ENCODE data around the gene TRAPPC14.
"Not testable (repeated sequence)": the region's sequence is repeated elsewhere in the genome, so short reads cannot be mapped to it uniquely, and the experiment has no call there.

DNA sequence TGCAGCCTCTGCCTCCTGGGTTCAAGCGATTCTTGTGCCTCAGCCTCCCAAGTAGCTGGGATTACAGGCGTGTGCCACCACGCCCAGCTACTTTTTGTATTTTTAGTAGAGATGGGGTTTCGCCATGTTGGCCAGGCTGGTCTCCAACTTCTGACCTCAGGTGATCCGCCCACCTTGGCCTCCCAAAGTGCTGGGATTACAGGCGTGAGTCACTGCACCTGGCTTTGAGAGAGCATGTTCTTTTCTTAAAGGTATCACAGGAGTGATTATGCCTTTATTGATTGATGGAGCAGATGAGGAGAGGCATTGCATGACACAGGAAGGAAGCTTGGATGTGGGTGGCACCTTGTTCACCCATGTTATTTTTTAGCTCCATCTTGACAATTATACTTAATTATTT is 24.6 kb upstream of the TRAPPC14 start:
- TF ChIP-seq, protein P1, sequence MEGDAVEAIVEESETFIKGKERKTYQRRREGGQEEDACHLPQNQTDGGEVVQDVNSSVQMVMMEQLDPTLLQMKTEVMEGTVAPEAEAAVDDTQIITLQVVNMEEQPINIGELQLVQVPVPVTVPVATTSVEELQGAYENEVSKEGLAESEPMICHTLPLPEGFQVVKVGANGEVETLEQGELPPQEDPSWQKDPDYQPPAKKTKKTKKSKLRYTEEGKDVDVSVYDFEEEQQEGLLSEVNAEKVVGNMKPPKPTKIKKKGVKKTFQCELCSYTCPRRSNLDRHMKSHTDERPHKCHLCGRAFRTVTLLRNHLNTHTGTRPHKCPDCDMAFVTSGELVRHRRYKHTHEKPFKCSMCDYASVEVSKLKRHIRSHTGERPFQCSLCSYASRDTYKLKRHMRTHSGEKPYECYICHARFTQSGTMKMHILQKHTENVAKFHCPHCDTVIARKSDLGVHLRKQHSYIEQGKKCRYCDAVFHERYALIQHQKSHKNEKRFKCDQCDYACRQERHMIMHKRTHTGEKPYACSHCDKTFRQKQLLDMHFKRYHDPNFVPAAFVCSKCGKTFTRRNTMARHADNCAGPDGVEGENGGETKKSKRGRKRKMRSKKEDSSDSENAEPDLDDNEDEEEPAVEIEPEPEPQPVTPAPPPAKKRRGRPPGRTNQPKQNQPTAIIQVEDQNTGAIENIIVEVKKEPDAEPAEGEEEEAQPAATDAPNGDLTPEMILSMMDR (IDR thresholded peaks at IDR 0.05; ENCODE audit: low read depth, low read length) = not testable (repeated sequence)
- TF ChIP-seq, protein P2, sequence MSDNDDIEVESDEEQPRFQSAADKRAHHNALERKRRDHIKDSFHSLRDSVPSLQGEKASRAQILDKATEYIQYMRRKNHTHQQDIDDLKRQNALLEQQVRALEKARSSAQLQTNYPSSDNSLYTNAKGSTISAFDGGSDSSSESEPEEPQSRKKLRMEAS (IDR thresholded peaks at IDR 0.05; ENCODE audit: low read depth, low read length) = not testable (repeated sequence)
- TF ChIP-seq POLR2A (IDR thresholded peaks at IDR 0.05; ENCODE audit: extremely low read depth, insufficient read length); MYC (IDR thresholded peaks at IDR 0.05; ENCODE audit: low read depth, low read length): not testable (repeated sequence)
